Amniotic epithelial cell (primary cell): Measurements from ENCODE around the gene RHEB.

ENCODE experiments used
- DNase-seq: peaks from one replicate; pipeline ENCODE4 v3.0.0-alpha.2; 2010; ENCODE audit warnings: low read depth

Gene RHEB

DNA sequence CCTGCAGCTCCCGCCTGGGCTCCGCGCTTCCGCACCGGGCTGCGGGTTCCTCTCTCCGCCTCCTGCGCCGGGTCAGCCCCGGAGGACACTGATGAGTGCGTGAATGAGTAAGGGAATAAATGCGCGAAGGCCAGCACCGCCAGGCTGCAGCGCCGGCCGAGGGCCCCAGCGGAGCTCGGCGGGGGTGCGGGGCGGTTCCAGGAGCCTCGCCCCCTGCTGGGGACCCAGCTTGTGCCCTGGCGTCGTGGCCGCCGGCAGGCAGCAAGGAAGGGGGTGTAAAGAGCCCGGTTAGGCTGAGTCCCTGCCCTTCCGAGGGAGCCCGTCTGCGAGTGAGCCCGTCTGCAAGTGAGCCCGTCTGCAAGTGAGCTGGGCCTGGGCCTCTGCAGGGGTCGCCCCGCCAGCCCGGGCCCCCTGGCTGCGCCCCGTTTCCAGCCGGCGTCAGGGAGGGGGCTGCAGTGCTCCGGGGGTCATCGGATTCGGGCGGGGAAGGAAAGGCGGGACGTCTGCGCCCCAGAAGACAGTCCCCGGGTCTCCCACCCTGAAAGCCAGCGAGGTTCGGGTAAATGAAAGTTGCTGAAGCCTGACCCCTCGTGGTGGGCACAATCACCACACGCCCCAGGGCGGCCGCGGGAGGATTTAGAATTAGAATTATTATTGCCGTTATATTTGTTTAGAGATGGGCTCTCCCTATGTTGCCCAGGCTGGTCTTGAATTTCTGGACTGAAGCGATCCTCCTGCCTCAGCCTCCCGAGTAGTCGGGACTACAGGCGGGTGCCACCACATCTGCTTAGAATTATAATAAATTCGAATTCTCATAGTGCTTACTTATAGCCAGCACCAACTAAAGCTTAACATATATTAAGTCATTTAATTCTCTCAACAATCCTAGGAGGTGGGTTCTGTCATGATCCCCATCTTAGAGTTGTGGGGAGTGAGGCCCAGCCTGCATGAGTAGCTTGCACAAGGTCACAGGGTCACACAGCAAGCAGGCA lies 71.1 kb downstream of the RHEB start:
- peak; percentile 66 for DNase-seq

DNA sequence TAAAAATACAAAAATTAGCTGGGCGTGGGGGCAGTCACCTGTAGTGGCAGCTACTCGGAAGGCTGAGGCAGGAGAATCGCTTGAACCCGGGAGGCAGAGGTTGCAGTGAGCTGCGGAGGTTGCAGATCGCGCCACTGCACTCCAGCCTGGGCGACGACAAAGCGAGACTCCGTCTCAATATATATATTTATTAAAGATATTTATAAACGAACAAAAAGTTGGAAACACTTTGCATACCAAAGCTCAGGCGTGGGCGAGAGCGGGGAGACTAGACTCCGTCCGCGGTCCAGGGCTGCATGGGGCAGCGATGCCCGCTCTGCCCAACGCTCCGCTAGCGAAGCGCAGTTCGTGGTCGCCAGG lies 71.8 kb downstream of the RHEB start:
- no peak for DNase-seq

DNA sequence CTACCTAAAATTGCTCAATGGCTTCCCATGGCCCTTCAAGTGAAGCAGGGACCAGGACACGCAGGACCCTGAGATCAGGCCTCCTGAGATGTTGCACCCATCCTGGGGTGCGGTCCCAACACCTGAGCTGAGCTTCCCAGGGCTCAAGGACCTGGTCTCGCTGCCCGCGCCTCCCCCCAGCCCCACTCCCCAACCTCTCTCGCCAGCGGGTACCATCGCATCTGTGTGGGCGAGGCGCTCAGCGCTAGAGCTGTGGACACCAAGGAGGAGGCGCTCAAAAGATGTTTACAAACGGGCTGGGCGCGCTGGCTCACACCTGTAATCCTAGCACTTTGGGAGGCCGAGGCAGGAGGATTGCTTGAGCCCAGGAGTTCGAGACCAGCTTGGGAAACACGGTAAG lies 72.4 kb downstream of the RHEB start:
- no peak for DNase-seq

DNA sequence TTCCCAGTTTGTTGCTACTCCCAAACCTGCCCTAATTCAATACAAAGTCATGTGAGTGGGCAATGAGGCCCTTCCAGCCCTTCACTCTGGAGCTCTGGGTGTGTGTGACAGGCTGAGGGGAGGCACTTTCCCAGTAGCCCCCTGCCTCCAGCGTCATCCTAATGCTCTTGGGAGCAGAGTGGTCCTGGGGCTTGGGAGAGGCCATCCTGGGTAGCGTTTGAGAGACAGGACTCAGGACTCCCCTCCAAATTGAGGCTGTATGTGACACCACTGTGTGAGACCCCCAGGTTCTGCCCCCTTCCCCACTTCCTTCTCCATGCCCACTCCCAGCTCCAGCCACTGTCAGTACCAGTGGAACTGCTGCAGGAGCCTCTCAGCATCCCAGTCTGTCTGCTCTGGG lies 73.3 kb downstream of the RHEB start:
- DNase-seq, result no peak

DNA sequence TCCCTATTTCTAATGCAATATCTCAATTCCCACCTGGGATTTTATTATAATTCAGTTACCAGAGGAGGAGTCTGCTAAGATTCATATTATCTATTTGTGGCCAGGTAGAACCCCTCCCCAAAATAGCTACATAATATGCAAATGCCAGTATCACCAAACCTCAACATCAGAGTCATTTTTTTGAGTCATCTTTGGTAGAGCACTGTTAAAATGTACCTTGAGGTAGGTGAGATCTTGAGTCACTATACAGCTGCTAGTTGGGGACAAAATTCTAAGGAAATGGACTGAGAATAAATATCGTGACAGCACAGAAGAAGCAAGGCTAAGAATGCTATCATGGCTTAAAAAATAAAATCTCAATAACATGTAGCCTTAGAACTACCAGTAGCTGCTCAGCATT lies 75.1 kb downstream of the RHEB start:
- no peak for DNase-seq

DNA sequence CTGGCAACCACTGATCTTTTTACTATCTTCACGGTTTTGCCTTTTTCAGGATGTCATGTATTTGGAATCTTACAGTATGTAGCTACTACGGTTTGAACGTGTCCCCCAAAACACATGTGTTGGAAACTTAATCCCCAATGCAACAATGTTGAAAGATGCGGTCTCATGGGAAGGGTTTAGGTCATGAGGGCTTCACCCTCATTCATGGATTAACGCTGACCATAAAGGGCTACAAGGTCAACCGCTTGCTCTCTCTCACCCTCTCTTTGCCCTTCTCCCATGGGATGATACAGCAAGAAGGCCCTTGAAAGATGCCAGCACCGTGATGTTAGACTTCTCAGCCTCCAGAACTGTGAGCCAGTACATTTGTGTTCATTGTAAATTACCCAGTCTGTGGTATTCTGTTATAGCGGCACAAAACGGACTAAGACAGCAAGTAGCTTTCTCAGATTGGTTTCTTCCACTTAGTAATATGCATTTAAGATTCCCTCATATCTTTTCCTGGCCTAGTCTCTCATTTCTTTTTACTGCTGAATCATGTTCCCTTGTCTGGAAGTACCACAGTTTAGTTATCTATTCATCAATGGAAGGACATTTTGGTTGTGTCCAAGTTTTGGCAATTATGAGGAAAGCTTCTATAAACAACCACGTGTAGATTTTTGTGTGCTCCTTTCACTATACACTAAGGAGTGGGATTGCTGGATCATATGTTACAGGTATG lies 76.8 kb downstream of the RHEB start:
- DNase-seq, result peak; percentile 56

DNA sequence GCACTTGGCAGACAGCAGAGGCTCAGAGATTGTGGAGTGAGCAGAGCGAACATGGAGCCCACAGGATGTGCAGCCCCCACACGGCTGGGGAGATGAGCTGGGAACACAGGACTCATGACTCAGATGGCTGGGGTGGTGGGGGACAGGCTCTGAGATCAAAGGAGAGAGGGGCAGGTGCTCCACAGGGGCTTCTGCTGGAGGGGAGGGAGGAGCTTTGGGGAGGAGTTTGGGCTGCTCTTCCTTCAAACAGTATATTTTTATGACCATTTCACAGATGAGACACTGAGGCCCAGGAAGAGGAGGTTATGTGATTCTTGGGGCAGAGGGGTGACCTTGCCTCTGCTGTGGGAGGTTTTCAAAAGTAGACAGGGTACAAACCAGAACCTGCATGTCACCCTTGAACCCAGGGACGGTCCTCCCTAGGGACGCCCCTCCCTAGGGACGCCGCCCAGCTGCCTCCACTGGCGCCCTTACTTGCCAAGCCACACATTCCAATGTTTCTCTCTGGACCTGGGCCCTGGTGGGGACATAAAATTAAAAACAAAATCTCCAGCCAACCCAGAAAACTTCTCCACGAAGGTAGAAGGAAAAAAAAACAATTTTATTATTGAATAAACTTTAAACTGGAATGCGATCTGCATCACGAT lies 78.8 kb downstream of the RHEB start:
- peak; percentile 45 for DNase-seq

DNA sequence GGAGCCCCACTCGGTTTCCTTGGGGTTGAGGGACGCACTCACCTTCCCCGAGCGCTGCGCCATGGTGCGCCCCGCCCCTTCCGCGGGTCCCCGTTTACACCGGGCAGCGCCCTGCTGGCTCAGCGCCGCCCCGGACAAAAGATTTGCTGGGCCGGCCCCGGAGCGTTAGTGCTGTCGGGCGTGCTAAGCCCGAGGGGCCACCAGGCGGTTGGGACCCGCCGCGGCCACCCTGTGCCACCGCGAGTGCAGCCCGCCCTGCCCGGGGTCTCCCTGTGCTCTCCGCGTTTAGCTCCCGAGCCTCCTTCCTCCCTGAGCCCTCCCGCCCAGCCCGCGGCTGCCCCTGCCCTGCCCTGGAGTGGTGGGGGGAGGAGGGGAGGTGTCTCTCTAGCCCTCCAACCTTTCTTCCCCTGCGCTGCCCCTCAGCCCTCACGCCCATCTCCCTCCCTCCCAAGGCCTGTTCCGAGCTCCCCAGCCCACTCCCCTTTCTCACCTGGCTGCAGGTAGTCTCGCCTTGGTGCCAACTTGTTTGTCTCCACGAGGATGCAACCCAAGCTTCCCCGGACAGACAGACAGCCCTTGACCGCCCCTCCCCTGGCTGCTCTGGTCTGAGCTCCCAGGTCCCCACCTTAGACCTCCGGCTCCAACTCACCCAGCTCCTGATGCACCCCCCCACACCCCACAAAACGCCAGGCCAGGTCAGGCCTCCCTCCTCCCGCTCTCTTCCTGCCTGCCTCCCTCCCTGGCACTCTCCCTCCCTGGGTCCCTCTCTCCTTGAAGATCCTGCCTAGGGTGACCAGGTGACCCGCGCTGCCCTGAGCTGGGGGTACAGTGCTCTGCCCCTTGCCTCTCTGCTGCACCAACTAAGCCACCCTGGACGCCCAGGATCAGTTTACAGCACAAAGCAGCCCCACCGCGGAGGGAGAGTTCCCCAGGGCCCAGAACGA lies 79.6 kb downstream of the RHEB start, which contains the start of gene CRYGN:
CRYGN (minus strand) TSS at position 287 of the 944 bp plus-strand sequence; CDS start at position 63, 224 bp downstream.
- DNase-seq, result no peak

DNA sequence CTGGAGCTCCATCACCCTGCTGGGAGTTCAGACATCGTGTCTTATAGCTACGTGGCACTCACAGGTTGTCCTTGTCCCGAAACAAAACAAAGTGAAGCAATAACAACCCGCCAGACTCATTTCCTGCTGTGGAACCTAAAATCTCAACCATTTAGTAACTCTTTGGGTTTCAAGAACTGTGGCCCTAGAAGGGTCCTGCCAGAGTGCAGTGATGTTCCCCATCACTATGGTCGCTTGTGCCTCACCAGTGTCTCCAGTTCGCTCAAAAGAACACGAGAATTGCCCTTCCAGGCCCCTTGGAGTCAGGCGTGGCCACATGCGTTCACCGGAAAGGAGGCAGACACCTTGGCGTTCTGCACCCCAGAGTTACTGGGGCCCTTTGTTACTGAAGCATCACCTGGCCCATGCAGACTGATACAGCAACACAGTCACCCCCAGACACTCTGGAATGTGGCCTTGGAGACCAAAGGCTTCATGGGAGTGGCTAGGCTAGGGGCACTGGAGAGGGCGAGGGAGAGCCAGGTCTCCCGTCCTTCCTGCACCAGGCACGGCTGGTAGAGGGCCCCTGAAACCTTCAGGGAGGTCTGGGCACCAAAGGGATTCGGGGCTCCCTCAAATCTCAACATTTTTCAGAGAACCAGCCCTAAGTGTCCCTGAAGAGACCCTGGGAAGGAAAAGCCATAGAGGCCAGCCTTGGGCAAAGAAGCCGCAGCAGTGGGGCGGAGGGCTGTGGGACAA lies 80.7 kb downstream of the RHEB start:
- DNase-seq, result no peak

DNA sequence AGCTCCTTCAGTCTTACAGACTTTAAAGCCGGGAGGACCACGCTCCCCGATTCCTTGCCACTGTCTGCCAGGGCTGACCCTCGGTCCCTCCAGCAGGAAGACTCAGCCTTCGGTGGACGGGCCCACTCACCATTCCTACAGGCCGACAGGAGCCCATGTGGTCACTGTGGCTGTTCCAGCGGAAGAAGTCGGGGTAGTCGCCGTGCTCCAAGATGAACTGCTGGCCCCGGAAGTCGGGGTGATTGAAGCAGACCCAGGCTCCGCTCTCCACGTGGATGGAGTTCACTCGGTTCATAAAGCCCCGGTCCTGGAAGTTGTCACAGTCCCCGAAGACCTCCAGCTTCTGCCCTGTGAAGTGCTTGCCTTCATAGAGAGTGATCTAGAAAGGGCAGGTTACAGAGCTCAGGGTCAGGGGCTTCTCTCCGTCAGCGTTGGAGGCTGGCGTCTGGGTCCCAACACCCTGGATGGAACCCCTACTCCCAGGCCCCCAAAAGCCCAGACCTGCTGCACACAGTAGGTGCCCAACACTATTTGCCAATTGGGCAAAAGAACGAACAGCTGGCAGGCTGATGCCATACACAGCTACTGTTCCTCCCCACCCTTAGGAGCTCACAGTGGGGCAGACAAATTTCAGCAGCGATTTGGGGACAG lies 81.7 kb downstream of the RHEB start:
- DNase-seq, result no peak

DNA sequence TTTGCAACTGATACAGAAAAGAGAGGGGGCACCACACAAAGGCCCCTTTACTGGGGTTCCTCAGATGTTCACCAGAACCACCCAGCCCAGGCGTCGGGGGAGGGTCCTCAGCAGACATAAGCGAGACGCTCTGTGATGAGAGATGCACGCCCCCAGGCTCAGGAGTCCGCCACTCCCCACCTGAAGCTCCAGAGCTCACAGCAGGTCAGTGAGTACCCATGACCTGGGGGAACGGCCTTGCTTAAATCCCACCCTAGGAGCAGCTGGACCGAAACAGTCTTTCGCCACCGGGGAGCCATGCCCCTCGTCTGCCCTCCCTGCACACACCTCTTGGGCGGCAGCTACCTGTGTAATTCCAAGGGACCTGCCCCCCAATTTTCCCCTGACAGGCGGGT lies 82.5 kb downstream of the RHEB start:
- DNase-seq, result no peak

DNA sequence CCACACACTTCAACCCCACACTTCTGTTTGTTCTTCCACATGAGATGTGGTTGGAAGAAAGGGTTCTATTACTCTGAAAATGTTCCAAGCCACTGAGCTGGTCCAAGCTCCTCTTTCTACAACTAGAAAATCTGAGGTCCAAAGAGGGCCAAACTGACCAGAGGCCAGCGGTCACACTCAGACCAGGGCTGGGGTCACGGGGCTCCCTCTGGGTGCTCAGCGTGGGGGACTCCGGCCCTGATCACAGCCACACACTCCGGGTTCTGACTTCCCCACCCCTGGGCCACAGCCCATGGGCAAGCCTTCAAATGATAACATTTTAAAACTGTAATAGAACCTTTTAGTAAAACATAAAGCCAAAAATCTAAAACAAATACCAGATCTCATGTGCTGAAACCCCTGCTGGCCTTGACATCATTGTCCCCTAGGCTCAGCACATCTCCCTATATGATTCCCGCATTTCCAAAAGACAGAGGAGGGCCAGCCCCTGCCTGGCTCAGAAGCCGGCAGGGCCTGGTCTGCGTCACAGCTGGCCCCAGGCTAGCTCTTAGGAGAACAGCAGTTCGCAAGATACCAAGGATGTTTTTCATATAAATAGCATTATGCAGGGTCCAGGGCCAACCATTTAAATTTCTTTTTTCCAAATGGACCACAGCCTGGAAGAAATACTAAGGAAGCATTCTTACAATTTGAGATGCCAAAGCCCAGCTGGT lies 83.1 kb downstream of the RHEB start:
- peak; percentile 24 for DNase-seq

DNA sequence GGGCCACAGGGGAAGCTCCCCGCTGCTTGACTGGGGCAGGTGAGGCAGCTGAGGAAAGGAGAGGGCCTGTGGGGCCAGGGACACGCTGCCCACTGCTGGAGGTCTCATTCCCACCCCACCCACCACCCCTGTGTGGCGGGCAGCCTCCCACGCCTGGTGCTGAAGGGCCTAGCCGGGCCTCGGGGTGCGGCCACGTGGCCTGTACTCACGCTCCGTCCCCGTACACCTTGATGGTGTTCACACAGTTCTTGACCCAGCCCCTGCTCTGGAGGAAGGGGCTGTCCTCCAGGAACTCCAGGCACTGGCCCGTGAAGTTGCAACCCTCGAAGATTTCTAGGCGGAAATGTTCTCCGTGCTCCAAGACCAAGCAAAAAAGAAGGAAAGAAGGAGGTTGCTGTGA lies 83.7 kb downstream of the RHEB start:
- no peak for DNase-seq

DNA sequence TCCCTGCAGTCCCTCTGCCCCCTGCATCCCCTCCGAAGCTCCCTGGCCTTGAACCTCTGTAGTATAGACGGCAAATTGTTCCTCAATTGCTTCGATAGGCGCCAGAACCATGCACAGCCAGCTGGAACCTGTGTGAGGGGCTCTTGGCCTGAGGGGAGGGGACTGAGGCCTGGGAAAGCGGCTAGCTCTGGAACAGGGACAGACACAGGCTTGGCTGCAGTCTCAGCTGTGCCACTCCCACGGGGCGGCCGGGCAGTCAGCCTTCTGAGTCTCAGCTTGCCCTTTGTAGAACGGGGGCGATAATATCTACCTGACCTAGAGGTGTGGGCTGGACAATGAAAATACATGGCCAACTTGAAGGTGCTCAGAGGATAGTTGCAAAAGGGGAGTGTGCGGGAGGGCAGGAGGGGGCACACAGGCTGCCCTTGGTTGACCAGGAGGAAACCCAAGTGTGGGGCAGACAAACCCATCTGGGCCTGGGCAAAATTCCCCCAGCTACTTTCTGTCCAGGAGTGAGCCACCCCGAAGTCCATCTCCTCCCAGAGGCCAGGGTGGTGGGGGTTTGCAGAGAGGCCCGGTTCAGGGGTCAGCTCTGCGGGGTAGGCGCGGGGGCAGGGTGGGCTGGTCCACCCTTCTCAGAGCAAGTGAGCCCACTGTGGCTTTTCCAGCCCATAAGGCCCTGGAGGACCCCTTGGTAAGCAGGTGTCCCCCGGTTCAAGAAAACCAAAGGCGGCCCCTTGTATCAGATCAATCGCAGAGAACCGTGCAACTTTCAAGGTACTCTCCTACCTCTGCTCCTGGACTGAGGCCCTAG lies 84.4 kb downstream of the RHEB start:
- DNase-seq, result no peak

DNA sequence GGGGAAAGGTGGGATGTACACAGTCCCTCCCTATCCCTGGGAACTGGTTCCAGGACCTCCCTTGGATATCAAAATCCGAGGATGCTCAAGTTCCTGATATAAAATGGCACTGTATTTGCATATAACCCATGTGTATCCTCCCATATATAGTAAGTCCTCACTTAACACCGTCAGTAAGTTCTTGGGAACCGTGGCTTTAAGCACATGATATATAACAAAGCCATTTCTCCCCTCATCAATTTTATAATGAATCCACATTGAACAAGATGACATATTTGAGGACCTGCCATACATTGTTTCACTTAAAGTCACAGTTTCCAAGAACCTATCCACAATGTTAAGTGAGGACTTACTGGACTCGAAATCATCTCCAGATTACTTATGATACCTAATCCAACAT lies 85.1 kb downstream of the RHEB start:
- no peak for DNase-seq

DNA sequence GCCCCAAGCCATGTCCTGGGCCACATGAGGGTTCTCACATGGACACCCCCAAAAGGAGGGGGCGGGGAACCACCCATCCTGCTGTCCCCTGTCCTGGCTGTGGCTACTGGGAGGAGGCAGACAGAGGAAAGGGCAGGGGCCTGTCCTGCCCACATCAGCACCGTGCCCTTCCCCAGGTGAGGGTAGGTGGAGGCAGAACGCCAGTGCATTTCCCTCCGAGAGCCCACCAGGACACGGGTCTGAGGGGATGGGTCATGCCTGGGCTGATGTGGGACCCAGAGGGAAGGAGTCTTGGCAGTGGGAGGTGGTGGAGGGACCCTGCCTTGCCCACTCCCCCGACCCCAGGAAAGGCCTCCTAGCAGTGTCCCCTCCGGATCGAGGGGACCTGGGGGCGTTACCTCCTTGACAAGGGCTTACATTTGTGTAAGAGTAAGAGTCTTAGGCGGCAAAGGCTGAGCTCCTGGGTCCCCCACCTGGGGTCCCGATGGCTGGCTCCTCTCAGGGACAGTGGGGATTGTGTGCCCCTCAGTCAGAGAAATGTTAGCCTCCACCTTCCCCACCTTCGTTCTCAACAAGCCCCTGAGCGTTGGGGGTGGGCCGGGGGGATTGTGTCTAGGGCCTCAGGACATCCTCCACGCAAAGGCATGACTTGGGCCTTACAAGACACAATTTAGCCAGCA lies 85.8 kb downstream of the RHEB start:
- no peak for DNase-seq

DNA sequence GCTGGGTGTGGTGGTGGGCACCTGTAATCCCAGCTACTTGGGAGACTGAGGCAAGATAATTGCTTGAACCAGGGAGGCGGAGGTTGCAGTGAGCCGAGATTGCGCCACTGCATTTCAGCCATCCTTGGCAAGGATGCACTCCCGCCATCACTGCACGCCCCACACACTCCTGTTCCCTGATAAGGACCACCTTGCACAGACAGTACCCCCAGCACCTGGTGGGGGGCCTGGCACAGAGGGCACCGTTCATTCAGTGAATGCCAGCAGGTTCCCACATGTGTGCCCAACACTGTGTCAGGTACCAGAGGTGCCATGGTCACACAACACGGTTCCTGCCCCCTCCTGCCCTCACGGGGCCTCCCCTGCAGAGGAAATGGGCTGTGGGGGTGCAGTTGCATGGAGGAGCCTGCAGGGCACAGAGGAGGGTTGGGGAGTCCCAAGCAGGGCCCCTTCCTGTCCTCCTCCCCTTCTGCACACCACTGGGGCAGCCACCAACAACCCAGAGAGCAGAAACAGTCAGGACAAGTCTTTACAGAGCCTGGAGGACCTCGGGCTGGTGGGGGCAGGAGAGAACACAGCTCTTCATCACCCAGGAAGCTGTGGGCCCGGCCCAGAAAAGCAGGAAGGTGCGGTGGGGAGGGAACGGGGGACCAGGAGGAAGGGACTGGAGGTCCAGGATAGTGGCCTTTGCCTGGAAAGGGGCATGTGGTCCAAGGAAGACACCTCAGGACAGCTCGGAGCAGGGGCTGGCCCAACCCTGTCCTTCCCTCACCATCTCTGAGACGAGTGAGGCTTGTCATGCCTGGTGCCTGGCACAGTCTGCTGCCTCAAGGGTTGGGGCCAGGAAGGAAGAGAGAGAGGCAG lies 86.8 kb downstream of the RHEB start:
- DNase-seq, result no peak
